Measurements from ENCODE around the gene KCNQ5. TPM values are rescaled to one million over a fixed set of nuclear protein-coding genes. Genes with fewer than 3 reads are reported as not detected.

The KCNQ5 gene
- total RNA-seq, 1 experiment from 2014 or later: 0.07 TPM

DNA sequence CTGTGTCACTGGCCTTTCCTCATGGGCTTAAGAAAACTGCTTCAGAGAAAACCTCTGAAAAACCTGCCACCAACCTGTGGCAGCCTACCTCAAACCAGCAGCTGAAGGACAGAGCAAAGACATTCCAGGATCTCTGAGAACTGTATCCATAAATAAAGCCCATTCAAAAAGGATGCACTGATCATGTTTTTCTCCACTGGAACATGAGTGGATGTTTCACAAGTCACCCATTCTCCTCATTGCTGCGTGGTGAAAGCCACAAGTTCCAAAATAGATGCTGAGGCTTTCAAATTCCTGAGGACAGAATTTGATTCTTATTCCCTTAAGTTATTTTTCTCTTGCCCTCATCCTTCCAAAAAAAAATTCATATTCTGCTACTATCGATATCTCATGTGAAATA, 322.8 kb downstream of the KCNQ5 start:
- Histone ChIP-seq H3K56ac (ENCODE audit: insufficient read length, low read depth, low read length) (no peak overlapping the region), H4K20me1 (ENCODE audit: control insufficient read depth, insufficient read depth, insufficient read length) (no peaks in the 10 kb centered on the region), H2BK15ac (ENCODE audit: low read depth, low read length) (no peak overlapping the region), H3K23me2 (ENCODE audit: insufficient read length, low read depth, low read length, poor library complexity, severe bottlenecking) (no peaks in the 10 kb centered on the region), H3K79me1 (ENCODE audit: insufficient read depth, low read depth, low read length, poor library complexity, severe bottlenecking) (no peaks in the 10 kb centered on the region), H3K9me3 (ENCODE audit: control insufficient read depth, low read depth, low read length) (no peaks in the 10 kb centered on the region), H4K91ac (ENCODE audit: insufficient read length, low read depth, low read length) (no peak overlapping the region), H3K14ac (ENCODE audit: insufficient read depth, low read length) (no peak overlapping the region), H2BK5ac (ENCODE audit: insufficient read length, low read length) (no peak overlapping the region), H3K27ac (ENCODE audit: insufficient read length, low read depth, low read length) (no peak overlapping the region), H3K27me3 (ENCODE audit: insufficient read depth, low read length) (no peaks in the 10 kb centered on the region), H3K79me2 (ENCODE audit: insufficient read depth, low read length) (no peaks in the 10 kb centered on the region), H3K23ac (ENCODE audit: insufficient read length, low read depth, low read length) (no peak overlapping the region), H4K8ac (replicated peaks; ENCODE audit: insufficient read length, low read depth, low read length) (no peak overlapping the region), H3K18ac (ENCODE audit: insufficient read length, low read depth, low read length) (no peak overlapping the region), H2BK20ac (ENCODE audit: low read depth, low read length, poor library complexity, severe bottlenecking) (no peak overlapping the region), H3T11ph (ENCODE audit: low read length) (no peak overlapping the region), H3K9ac (ENCODE audit: extremely low read depth, insufficient read length, low read length) (no peak overlapping the region), H2AFZ (ENCODE audit: low read length) (no peak overlapping the region), H2BK120ac (ENCODE audit: low read depth, low read length, poor library complexity, severe bottlenecking) (no peak overlapping the region), H3K4me1 (ENCODE audit: insufficient read depth, low read length) (no peaks in the 10 kb centered on the region), H4K5ac (ENCODE audit: insufficient read length, low read depth, low read length) (no peak overlapping the region), H2BK12ac (ENCODE audit: insufficient read length, low read depth, low read length) (no peak overlapping the region), H2AK5ac (ENCODE audit: insufficient read length, low read length) (no peak overlapping the region), H3K4me2 (ENCODE audit: insufficient read depth, insufficient read length, low read length) (no peak overlapping the region), H3K4ac (ENCODE audit: low read depth, low read length) (no peak overlapping the region)
- no peaks in the 10 kb centered on the region for H3K36me3 Mint-ChIP-seq (ENCODE audit: insufficient read depth in 1 of 3, low read depth in 3 of 3)
- no peaks in the 10 kb centered on the region for H3K27me3 Mint-ChIP-seq (ENCODE audit: low read depth)
- H3K4me3 Mint-ChIP-seq: no peak overlapping the region
- no peak for DNase-seq
- no peaks in the 10 kb centered on the region for H3K4me1 Mint-ChIP-seq
- TF ChIP-seq, protein P1, sequence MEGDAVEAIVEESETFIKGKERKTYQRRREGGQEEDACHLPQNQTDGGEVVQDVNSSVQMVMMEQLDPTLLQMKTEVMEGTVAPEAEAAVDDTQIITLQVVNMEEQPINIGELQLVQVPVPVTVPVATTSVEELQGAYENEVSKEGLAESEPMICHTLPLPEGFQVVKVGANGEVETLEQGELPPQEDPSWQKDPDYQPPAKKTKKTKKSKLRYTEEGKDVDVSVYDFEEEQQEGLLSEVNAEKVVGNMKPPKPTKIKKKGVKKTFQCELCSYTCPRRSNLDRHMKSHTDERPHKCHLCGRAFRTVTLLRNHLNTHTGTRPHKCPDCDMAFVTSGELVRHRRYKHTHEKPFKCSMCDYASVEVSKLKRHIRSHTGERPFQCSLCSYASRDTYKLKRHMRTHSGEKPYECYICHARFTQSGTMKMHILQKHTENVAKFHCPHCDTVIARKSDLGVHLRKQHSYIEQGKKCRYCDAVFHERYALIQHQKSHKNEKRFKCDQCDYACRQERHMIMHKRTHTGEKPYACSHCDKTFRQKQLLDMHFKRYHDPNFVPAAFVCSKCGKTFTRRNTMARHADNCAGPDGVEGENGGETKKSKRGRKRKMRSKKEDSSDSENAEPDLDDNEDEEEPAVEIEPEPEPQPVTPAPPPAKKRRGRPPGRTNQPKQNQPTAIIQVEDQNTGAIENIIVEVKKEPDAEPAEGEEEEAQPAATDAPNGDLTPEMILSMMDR (conservative IDR thresholded peaks at IDR 0.05): no peak
- peak overlapping the region in 1 of 3 experiments; percentile 62; a peak in 1 of 7 replicates for H3K27ac Mint-ChIP-seq
- WGBS (ENCODE audit: extremely low coverage, insufficient read length, low lambda C conversion rate): no CpG with 5 or more reads among the region's 2 CpGs
- no peaks in the 10 kb centered on the region for H3K9me3 Mint-ChIP-seq

All from H9 (cell line).